Kidney (tissue), 14 donors: ENCODE results near the gene ING5. TPM values are rescaled to one million over a fixed set of nuclear protein-coding genes. Genes with fewer than 3 reads are reported as not detected.

ENCODE experiments used
- DNase-seq, 5 donors: peaks; one replicate each; pipeline ENCODE4 v3.0.0-alpha.2; 2013 to 2020
- FAIRE-seq: peaks from 2 replicates; lab custom pipeline; 2012; peaks lifted over from hg19 to GRCh38; lab: Jason Lieb, UNC
- H3K27ac ChIP-seq, 2 donors: one replicate each; pipeline ENCODE4 v1.7.0; 2013; ENCODE audit warnings: low read depth in 2 of 2, low read length in 2 of 2, inconsistent platforms in 1 of 2
- H3K27me3 ChIP-seq: one replicate; pipeline ENCODE4 v1.7.1; 2013; ENCODE audit warnings: low read length, inconsistent platforms; ENCODE audit not compliant: control insufficient read depth, insufficient read depth
- H3K36me3 ChIP-seq, 3 donors: one replicate each; pipeline versions ENCODE4 v1.7.0 to v1.7.1; 2013; ENCODE audit warnings: low read length in 3 of 3, control low read depth in 1 of 3, inconsistent platforms in 1 of 3; ENCODE audit not compliant: insufficient read depth in 3 of 3, control insufficient read depth in 2 of 3
- H3K4me1 ChIP-seq, 3 donors: one replicate each; pipeline versions ENCODE4 v1.7.0 to v1.7.1; 2013; ENCODE audit warnings: low read length in 3 of 3, inconsistent platforms in 1 of 3, low read depth in 1 of 3; ENCODE audit not compliant: control insufficient read depth in 2 of 3, insufficient read depth in 2 of 3
- H3K4me3 ChIP-seq, 3 donors: one replicate each; pipeline versions ENCODE4 v1.7.0 to v1.8.1; 2013; ENCODE audit warnings: low read length in 3 of 3, control low read depth in 1 of 3, inconsistent platforms in 1 of 3
- H3K9ac ChIP-seq, 3 donors: one replicate each; pipeline versions ENCODE4 v1.7.0 to v1.7.1; 2013; ENCODE audit warnings: low read length in 3 of 3, control low read depth in 1 of 3, inconsistent platforms in 1 of 3
- H3K9me3 ChIP-seq, 3 donors: one replicate each; pipeline versions ENCODE4 v1.7.0 to v1.7.1; 2013; ENCODE audit warnings: low read length in 3 of 3, control low read depth in 1 of 3, inconsistent platforms in 1 of 3; ENCODE audit not compliant: control insufficient read depth in 2 of 3, insufficient read depth in 1 of 3
- intact Hi-C: fragments of 100-400 bp; cut with DNase I; formaldehyde crosslinking; loops from one replicate; pipeline ENCODE4 v1.11.1; 2022
- polyA plus RNA-seq: library from polyadenylated mRNA; stranded (reverse); fragments of 350-450 nt; fragmentation: Illumina TruSeq; extraction: RNeasy Lipid Tissue Mini Kit (QIAGEN cat#74804); gene quantifications from one replicate; pipeline ENCODE4 v1.2.3, GENCODE V29; 2014; ENCODE audit warnings: low read depth, low replicate concordance; ENCODE audit not compliant: insufficient read depth
- total RNA-seq: library from RNA; stranded (reverse); fragmentation: NEBNext Ultra II Directional; extraction: Animal tissue kit (Norgen Biotek cat#: 25700); gene quantifications from one replicate; pipeline ENCODE4 v1.2.1, GENCODE V29; 2021
- TF ChIP-seq, protein P1 (sequence below): IDR thresholded peaks from 3 replicates; pipeline ENCODE4 v1.5.1; 2012; ENCODE audit warnings: mild to moderate bottlenecking, moderate library complexity, borderline replicate concordance; ENCODE audit not compliant: insufficient read depth; ENCODE audit errors: extremely low read depth
- donor health status: control.
- donor health status: control.
- donor health status: control.
- donor health status: control.
- donor health status: control.
- donor health status: DM: yes; HTN: yes; CAD: no.
- donor health status: Normal renal cell carcinoma (clear cell type).

ING5 gene
- total and polyA plus RNA-seq, 2 donors from 2014 or later = 27.3 to 37.7 TPM

DNA sequence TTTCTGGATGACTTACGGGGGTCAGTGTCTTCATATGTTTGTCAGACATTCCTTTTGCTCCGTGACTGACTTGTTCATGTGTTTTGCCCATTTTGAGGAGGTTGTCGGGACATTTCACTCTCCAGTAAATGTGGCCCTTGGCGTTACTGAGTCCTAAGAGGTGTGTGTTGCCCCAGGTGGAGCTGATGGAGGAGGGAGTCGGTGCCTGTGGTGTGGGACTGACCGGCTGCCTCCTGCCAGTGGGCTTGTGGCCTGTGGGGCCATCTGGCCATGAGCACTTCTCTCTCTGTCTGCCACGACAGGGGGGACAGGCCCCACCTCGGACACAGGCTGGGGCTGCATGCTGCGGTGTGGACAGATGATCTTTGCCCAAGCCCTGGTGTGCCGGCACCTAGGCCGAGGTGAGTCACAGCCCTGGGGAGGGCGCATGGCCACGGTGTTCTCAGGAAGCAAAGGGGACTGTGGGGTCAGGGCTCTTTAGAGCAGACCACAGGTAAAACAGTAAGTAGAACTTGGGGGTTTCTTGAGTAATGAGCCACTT lies 48.6 kb upstream of the ING5 start:
- TF ChIP-seq, protein P1, sequence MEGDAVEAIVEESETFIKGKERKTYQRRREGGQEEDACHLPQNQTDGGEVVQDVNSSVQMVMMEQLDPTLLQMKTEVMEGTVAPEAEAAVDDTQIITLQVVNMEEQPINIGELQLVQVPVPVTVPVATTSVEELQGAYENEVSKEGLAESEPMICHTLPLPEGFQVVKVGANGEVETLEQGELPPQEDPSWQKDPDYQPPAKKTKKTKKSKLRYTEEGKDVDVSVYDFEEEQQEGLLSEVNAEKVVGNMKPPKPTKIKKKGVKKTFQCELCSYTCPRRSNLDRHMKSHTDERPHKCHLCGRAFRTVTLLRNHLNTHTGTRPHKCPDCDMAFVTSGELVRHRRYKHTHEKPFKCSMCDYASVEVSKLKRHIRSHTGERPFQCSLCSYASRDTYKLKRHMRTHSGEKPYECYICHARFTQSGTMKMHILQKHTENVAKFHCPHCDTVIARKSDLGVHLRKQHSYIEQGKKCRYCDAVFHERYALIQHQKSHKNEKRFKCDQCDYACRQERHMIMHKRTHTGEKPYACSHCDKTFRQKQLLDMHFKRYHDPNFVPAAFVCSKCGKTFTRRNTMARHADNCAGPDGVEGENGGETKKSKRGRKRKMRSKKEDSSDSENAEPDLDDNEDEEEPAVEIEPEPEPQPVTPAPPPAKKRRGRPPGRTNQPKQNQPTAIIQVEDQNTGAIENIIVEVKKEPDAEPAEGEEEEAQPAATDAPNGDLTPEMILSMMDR = no peak
- Histone ChIP-seq H3K9ac (no peak overlapping the region), H3K27ac (no peak overlapping the region), H3K4me3 (no peak overlapping the region), H3K4me1 (peaks cover 0 to 9% (median 5%) of the 10 kb centered on the region in 3 donors), H3K27me3 (no peaks in the 10 kb centered on the region), H3K9me3 (no peaks in the 10 kb centered on the region), H3K36me3 (peaks cover 0 to 38% (median 27%) of the 10 kb centered on the region in 3 donors)
- FAIRE-seq (no peak), DNase-seq (peak in 1 of 5 donors; percentile 46)
- intact Hi-C loops = no loop called here

DNA sequence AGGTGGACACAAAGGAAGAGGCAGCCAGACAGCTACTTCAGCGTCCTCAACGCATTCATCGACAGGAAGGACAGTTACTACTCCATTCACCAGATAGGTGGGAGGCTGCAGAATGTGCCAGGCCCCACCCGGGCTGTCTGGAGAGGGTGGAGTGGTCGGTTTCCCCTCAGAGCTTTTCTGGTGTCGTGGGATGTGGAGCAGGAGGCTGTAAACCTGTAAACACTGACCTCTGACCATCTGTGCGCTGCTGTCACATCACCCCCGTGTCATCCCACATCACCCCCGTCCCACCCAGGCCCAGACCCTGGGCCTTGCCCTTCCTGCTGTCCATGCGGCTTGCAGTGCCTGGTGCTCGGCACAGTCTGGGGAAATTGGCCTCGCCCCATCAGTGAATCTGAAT lies 47.3 kb upstream of the ING5 start:
- peaks cover 0 to 48% (median 32%) of the 10 kb centered on the region in 3 donors for H3K36me3 ChIP-seq
- H3K4me3 ChIP-seq = no peak overlapping the region
- peaks cover 0 to 5% (median under 1%) of the 10 kb centered on the region in 3 donors for H3K4me1 ChIP-seq
- TF ChIP-seq, protein P1 = no peak
- H3K27ac ChIP-seq = no peak overlapping the region
- H3K27me3 ChIP-seq = no peaks in the 10 kb centered on the region
- no peak overlapping the region for H3K9ac ChIP-seq
- FAIRE-seq (no peak), DNase-seq (no peak)
- intact Hi-C loops = no loop called here
- no peaks in the 10 kb centered on the region for H3K9me3 ChIP-seq

DNA sequence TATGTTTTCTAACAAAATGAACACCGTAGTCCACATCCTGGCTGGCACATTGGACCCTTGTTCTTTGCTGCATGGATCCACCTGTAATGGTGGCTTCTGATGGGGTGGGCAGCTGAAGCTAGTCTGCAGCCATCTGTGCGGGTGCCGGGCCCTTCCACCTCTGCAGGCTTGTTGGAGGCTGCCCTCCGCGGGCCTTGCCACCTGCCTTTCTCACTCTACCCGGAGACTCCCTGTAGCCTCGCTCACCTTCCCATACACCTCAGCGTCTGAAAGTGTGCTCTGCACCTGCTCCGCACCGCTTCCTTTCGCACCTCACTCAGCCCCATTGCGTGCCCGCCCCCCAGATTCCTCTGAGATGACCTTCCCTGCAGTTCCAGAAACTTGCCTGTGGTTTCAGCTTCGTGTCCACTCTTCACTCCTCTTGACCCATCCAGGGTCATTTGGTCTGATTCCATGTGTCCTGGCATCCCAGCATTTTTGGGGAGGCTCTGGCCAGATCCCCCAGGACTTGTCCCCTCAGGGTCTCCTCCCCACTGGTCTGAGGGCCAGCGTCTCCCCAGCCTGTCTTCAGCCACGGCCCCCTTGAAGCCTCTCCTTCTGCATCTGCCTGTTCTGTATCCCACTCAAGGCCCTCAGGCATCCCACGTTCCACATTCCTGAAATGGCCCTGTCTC lies 46.2 kb upstream of the ING5 start:
- Histone ChIP-seq H3K27me3 (no peaks in the 10 kb centered on the region), H3K9ac (no peak overlapping the region), H3K9me3 (no peaks in the 10 kb centered on the region), H3K4me1 (no peaks in the 10 kb centered on the region), H3K4me3 (no peak overlapping the region), H3K36me3 (peaks cover 0 to 54% (median 37%) of the 10 kb centered on the region in 3 donors), H3K27ac (no peak overlapping the region)
- DNase-seq = no peak
- intact Hi-C loops = no loop called here
- FAIRE-seq = no peak
- TF ChIP-seq, protein P1 = no peak
